GM18498 (cell line): ENCODE data around the gene COQ8B.
"Not testable (repeated sequence)": the region's sequence is repeated elsewhere in the genome, so short reads cannot be mapped to it uniquely, and the experiment has no call there.

Experiments
- ATAC-seq: cut with Tn5 transposase; IDR thresholded peaks from one replicate; pipeline ENCODE4 v1.9.1; 2021; ENCODE audit warnings: mild to moderate bottlenecking, moderate library complexity; ENCODE audit not compliant: unreplicated experiment

COQ8B gene

GRCh38 chr19:40716482-40717324 lies at the start of gene COQ8B, which contains the start of gene ITPKC:
COQ8B (minus strand) TSS chr19:40716886; CDS start chr19:40714632, 2,254 bp downstream.
ITPKC (plus strand) TSS chr19:40717112; CDS start chr19:40717136, 24 bp downstream.
- ATAC-seq: peak; percentile 72

GRCh38 chr19:40766385-40766784 lies 49.7 kb upstream of the COQ8B start:
- ATAC-seq: not testable (repeated sequence)

GRCh38 chr19:40763963-40764362 lies 47.3 kb upstream of the COQ8B start:
- ATAC-seq: no peak

- ATAC-seq: no peak
Observed at GRCh38 chr19:40763526-40763925, 46.8 kb upstream of the COQ8B start.

- ATAC-seq: no peak
Observed at GRCh38 chr19:40762754-40763470, 46.2 kb upstream of the COQ8B start.

GRCh38 chr19:40759352-40759751 lies 42.7 kb upstream of the COQ8B start:
- no peak for ATAC-seq

- no peak for ATAC-seq
Observed at GRCh38 chr19:40758491-40758890, 41.8 kb upstream of the COQ8B start.

- no peak for ATAC-seq
Observed at GRCh38 chr19:40756502-40757110, 39.9 kb upstream of the COQ8B start.

- no peak for ATAC-seq
Observed at GRCh38 chr19:40755791-40756190, 39.1 kb upstream of the COQ8B start.

GRCh38 chr19:40755248-40755624 lies 38.5 kb upstream of the COQ8B start:
- no peak for ATAC-seq

GRCh38 chr19:40754611-40755247 lies 38.0 kb upstream of the COQ8B start:
- no peak for ATAC-seq

- ATAC-seq: no peak
Observed at GRCh38 chr19:40752257-40752781, 35.6 kb upstream of the COQ8B start.

- ATAC-seq: peak; percentile 63
Observed at GRCh38 chr19:40750874-40751537, 34.3 kb upstream of the COQ8B start, which contains the start of gene SNRPA. SNRPA (plus strand) TSS chr19:40751203; CDS start chr19:40751409, 206 bp downstream.

GRCh38 chr19:40750058-40750873 lies 33.6 kb upstream of the COQ8B start, which contains the start of gene ACTMAP:
ACTMAP (minus strand) TSS chr19:40750477; CDS start chr19:40749803, 674 bp downstream.
- ATAC-seq: peak; percentile 88

- no peak for ATAC-seq
Observed at GRCh38 chr19:40747536-40747935, 30.9 kb upstream of the COQ8B start.

- no peak for ATAC-seq
Observed at GRCh38 chr19:40745402-40745780, 28.7 kb upstream of the COQ8B start.

GRCh38 chr19:40744554-40745401 lies 28.1 kb upstream of the COQ8B start:
- no peak for ATAC-seq

GRCh38 chr19:40743926-40744325 lies 27.2 kb upstream of the COQ8B start:
- ATAC-seq: no peak
